WTC11 (cell line): Measurements from ENCODE around the gene RERG.

Source experiments
- E2F1 ChIP-seq: sonication (generic); formaldehyde crosslinking; IDR thresholded peaks from 2 replicates; pipeline ENCODE4 v1.8.0; 2022; ENCODE audit warnings: mild to moderate bottlenecking, missing genetic modification reagents
- ESRRA ChIP-seq: sonication (generic); formaldehyde crosslinking; IDR thresholded peaks from 2 replicates; pipeline ENCODE4 v1.8.1; 2022; ENCODE audit warnings: mild to moderate bottlenecking, missing genetic modification reagents, borderline replicate concordance
- GABPB1 ChIP-seq: sonication (generic); formaldehyde crosslinking; IDR thresholded peaks from 2 replicates; pipeline ENCODE4 v1.8.1; 2023; ENCODE audit warnings: mild to moderate bottlenecking, missing genetic modification reagents
- HMGA2 ChIP-seq: fragments of 250-450 bp; sonication (Bioruptor Pico); IDR thresholded peaks from 2 replicates; pipeline ENCODE4 v1.4.0; 2021; ENCODE audit warnings: mild to moderate bottlenecking, moderate library complexity
- JUN ChIP-seq: sonication (generic); formaldehyde crosslinking; IDR thresholded peaks from 2 replicates; pipeline ENCODE4 v1.8.0; 2023; ENCODE audit warnings: mild to moderate bottlenecking, missing genetic modification reagents
- SOX15 ChIP-seq: fragments of 250-450 bp; sonication (Bioruptor Pico); IDR thresholded peaks from 2 replicates; pipeline ENCODE4 v1.9.0; 2021; ENCODE audit warnings: mild to moderate bottlenecking
- SP1 ChIP-seq: sonication (generic); formaldehyde crosslinking; conservative IDR thresholded peaks from 2 replicates; pipeline ENCODE4 v1.8.1; 2022; ENCODE audit warnings: missing genetic modification reagents
- TEAD4 ChIP-seq: sonication (generic); formaldehyde crosslinking; IDR thresholded peaks from 2 replicates; pipeline ENCODE4 v1.8.0; 2022; ENCODE audit warnings: mild to moderate bottlenecking, missing genetic modification reagents
- ZNF317 ChIP-seq: sonication (generic); formaldehyde crosslinking; IDR thresholded peaks from 2 replicates; pipeline ENCODE4 v1.8.1; 2023; ENCODE audit warnings: low read depth, mild to moderate bottlenecking, moderate library complexity, missing genetic modification reagents, borderline replicate concordance
- TF ChIP-seq, protein P1 (sequence below): sonication (generic); formaldehyde crosslinking; IDR thresholded peaks from 2 replicates; pipeline ENCODE4 v1.8.1; 2022; ENCODE audit warnings: mild to moderate bottlenecking, moderate library complexity, missing genetic modification reagents
- TF ChIP-seq, protein P2 (sequence below): fragments of 200-600 bp; IDR thresholded peaks from 2 replicates; pipeline ENCODE4 v1.8.0; 2022; ENCODE audit warnings: antibody characterized with exemption

DNA sequence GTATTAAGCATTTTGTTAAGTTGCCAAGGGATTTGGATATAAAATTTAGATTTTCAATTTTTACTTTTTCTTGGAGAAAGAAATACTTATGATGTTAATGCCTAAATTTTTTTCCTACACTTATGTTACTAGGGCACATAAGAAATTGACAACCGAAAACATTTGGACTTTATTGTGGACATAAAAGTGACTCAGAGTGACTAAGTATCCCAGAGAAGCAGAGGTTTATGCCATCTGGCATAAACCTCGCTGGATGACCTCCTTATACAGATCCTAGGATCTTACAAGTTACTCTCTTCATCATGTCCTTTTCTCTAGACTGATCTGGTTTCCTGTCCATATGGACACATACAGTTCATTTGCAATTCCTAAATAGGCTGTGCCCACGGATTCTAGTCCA, 89.8 kb downstream of the RERG start:
- TF ChIP-seq, protein P1, sequence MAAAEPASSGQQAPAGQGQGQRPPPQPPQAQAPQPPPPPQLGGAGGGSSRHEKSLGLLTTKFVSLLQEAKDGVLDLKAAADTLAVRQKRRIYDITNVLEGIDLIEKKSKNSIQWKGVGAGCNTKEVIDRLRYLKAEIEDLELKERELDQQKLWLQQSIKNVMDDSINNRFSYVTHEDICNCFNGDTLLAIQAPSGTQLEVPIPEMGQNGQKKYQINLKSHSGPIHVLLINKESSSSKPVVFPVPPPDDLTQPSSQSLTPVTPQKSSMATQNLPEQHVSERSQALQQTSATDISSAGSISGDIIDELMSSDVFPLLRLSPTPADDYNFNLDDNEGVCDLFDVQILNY (CRISPR knock-in tag), result no peak
- TF ChIP-seq SP1 (CRISPR knock-in tag) (no peak), JUN (CRISPR knock-in tag) (no peak), HMGA2 (CRISPR knock-in tag) (no peak), ZNF317 (CRISPR knock-in tag) (no peak), E2F1 (no peak), ESRRA (no peak), SOX15 (CRISPR knock-in tag) (no peak), TEAD4 (CRISPR knock-in tag) (no peak), GABPB1 (CRISPR knock-in tag) (no peak)
- TF ChIP-seq, protein P2, sequence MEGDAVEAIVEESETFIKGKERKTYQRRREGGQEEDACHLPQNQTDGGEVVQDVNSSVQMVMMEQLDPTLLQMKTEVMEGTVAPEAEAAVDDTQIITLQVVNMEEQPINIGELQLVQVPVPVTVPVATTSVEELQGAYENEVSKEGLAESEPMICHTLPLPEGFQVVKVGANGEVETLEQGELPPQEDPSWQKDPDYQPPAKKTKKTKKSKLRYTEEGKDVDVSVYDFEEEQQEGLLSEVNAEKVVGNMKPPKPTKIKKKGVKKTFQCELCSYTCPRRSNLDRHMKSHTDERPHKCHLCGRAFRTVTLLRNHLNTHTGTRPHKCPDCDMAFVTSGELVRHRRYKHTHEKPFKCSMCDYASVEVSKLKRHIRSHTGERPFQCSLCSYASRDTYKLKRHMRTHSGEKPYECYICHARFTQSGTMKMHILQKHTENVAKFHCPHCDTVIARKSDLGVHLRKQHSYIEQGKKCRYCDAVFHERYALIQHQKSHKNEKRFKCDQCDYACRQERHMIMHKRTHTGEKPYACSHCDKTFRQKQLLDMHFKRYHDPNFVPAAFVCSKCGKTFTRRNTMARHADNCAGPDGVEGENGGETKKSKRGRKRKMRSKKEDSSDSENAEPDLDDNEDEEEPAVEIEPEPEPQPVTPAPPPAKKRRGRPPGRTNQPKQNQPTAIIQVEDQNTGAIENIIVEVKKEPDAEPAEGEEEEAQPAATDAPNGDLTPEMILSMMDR, result no peak
